Stimulated activated CD4-positive, alpha-beta T cell treated with anti-CD3 and anti-CD28 coated beads, Interleukin-4, amount 100 ng/mL, for 24 hours (primary cell): ENCODE results near the gene PADI4.

Experiments used
- DNase-seq: peaks from one replicate; pipeline ENCODE4 v3.0.0-alpha.2; 2020

The PADI4 gene

DNA sequence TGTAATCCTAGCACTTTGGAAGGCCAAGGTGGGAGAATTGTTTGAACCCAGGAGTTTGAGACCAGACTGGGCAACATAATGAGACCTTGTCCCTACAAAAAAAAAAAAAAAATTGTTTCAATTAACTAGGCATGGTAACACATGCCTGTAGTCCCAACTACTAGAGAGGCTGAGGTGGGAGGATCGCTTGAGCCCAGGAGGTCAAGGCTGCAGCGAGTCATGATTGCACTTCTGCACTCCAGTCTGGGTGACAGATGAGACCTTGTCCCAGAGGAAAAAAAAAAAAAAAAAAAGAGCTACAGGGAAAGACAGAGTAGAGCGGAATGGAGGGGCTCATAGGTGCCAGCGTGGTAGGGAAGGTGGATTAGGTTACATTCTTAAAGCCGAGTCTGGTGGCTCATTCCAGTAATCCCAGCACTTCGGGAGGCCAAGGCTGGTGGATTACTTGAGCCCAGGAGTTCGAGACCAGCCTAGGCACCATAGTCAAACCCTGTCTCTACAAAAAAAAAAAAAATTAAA, 43.0 kb downstream of the PADI4 start:
- no peak for DNase-seq

- DNase-seq = no peak
These were observed 43.8 kb downstream of the PADI4 start for GRCh38 chr1:17351598-17352324.

GRCh38 chr1:17352419-17352909, 44.5 kb downstream of the PADI4 start:
- no peak for DNase-seq

DNA sequence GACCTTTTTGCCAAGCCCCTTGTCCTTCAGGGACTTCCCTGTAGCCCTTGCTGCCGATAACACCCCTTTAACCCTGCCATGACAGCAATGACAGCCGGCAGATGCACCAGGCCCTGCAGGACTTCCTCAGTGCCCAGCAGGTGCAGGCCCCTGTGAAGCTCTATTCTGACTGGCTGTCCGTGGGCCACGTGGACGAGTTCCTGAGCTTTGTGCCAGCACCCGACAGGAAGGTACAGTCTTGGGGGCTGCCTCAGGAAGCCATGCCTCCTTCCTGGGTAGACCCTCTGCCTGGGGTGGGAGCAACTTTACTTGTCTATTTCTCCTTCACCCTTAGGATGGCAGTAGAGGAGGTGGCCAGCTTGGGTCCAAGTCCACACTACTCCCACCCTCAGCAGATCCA, 47.9 kb downstream of the PADI4 start:
- DNase-seq = no peak

DNA sequence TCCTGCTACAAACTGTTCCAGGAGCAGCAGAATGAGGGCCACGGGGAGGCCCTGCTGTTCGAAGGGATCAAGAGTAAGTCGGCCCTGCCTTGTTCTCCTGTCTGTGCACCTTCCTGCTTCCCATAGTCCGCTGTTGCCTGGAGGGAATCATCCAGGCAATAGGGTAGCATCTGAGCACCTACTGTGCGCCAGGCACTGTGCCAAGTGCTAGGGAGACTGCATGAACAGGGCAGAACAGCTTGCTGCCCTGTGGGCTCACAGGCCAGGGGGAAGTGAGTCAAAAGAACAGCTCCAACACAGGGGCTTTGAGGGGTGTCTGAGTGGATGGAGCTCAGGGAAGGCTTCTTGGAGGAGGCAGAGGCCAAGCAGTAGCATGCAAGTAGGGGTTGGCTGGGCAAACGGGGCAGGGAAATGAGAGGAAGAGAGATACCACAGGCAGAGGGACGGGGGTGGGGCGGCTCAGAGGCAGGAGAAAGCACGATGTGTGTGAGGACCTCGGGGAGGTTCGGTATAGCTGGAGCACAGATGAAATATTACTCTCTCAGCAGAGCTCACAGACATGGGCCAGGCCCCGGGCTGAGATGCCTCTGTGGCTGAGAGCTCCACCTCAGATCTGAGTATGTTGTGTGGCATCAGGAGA, 48.5 kb downstream of the PADI4 start:
- no peak for DNase-seq

DNA sequence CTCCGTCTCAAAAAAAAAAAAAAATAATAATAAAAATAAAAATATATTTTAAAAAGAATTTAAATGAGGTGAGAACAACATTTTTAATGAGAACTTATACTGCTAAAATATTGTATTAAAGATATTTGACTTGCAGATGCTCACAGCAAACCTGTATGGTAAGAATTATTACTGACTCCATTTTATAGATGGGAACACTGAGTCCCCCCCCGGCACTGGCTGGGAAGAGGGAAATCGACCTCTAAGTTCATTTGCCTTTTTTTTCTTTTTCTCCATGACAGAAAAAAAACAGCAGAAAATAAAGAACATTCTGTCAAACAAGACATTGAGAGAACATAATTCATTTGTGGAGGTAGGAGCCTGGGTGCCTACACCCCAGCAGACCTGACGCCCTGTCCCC, 50.6 kb downstream of the PADI4 start:
- DNase-seq = no peak

GRCh38 chr1:17359031-17359430, 51.0 kb downstream of the PADI4 start:
- no peak for DNase-seq

DNA sequence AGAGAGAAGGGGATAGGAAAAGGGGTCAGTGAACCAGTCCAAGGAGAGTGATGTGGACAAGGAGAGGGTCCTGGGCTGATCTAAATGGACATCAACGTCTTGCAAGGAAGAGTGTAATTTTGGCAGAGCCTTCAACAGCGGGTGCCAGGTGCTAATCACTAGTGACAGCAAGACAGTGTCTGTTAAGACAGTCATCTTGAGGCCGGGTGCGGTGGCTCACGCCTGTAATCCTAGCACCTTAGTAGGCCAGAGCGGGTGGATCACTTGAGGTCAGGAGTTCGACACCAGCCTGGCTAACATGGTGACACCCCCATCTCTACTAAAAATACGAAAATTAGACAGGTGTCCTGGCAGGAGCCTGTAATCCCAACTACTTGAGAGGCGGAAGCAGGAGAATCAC, 51.8 kb downstream of the PADI4 start:
- DNase-seq = no peak

GRCh38 chr1:17360272-17360956, 52.4 kb downstream of the PADI4 start:
- DNase-seq = no peak

GRCh38 chr1:17361687-17362086, 53.7 kb downstream of the PADI4 start:
- DNase-seq = no peak

DNA sequence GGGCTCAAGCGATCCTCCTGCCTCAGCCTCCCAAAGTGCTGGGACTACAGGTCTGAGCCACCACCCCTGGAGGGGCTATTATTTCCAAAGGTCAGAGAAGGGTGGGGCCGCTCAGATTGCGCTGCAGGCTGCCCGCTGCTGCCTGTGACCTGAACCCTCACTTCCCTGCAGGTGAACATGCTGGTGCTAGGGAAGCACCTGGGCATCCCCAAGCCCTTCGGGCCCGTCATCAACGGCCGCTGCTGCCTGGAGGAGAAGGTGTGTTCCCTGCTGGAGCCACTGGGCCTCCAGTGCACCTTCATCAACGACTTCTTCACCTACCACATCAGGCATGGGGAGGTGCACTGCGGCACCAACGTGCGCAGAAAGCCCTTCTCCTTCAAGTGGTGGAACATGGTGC, 55.4 kb downstream of the PADI4 start:
- DNase-seq = no peak

- no peak for DNase-seq
These were observed 55.8 kb downstream of the PADI4 start for GRCh38 chr1:17363771-17364170.

GRCh38 chr1:17365293-17365692, 57.3 kb downstream of the PADI4 start:
- DNase-seq = no peak

DNA sequence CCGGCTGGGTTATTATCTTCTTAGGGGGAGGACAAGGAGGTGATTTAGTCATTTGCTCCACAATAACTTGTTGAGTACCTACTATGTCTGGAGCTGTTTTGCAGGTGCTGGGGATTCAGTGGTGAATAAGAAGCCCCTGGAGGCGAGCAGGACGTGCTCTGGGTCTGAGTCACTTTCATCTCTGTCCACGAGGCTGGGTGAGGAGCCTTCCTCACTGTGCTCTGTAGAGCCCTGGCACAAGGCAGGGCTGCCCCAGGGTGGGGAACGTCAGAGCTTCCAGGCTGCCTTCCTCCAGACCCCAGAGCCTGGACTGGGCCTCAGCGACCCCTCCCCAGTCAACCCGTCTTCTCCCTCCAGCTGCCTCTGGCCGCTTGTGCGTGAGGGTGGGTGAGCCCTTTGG, 61.5 kb downstream of the PADI4 start:
- DNase-seq = no peak

DNA sequence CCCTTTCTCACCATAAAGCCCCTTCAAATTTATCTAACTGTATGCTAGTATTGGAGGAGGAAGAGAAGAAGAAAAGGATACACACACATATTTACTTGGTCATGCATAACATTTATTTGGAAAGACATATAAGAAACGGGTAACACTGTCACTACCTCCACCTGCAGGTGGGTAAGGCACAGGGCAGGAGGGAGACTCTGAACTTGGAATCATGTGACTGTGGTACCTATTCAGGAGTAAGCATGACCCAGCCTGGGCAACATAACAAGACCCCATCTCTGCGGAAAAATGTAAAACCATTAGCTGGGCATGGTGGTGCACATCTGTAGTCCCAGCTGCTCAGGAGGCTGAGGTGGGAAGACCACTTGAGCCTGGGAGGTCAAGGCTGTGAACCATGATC, 62.6 kb downstream of the PADI4 start:
- no peak for DNase-seq

DNA sequence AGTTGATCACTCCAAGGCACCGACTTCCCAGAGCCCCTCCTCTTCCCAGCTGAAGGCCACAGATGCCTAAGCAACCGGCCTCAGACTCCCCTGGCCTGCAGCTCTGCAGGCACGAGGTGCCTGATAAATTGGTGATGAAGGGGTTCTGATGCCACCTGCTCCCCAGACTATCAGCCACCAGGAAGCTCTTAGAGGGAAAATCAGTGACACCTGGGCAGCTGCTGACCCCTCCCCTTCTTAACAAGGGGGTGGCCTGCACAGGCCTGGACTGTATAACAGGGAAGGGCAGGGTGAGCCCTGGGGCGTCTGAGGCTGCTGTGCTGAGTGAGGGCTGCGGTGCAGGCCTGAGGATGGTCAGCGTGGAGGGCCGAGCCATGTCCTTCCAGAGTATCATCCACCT, 63.9 kb downstream of the PADI4 start, which contains the start of gene PADI6:
Gene PADI6 (plus strand): TSS at position 301 of the 400 bp plus-strand sequence. CDS start 50 bp downstream, at position 351.
- DNase-seq = no peak

- no peak for DNase-seq
These were observed 65.0 kb downstream of the PADI4 start for GRCh38 chr1:17372955-17373354.

- DNase-seq = no peak
These were observed 67.7 kb downstream of the PADI4 start for GRCh38 chr1:17375651-17376050.

DNA sequence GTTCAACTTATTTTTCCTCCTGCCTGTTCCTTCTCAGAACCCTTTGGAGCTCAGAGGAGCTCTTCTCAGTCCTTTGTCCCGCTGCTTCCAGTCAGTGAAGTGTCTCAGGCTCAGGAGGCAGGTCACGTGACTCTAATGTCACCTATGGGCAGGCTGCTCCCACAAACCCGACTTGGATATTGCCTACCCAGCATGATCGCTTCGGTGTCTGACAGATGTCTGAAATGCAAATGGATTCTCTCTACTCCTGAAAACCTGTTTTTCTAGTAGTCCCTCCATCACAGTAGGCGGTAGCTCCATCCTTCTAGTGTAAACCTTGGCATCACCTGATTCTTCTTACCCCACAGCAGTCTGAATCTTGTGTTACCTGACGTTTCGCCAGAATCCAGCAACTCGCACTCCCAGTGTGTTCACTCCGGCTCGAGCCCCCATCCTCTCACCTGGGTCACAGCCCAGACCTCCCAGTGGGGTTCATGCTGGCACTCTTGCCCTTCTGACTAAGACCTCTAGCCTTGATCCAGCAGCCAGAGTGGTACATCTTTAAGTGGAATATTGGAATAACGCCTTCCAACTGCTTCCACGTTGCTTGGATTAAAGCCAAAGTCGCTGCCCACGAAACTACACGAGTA, 69.4 kb downstream of the PADI4 start:
- DNase-seq = no peak

- DNase-seq = no peak
These were observed 73.2 kb downstream of the PADI4 start for GRCh38 chr1:17381161-17381560.

GRCh38 chr1:17392199-17392740, 84.3 kb downstream of the PADI4 start:
- no peak for DNase-seq

DNA sequence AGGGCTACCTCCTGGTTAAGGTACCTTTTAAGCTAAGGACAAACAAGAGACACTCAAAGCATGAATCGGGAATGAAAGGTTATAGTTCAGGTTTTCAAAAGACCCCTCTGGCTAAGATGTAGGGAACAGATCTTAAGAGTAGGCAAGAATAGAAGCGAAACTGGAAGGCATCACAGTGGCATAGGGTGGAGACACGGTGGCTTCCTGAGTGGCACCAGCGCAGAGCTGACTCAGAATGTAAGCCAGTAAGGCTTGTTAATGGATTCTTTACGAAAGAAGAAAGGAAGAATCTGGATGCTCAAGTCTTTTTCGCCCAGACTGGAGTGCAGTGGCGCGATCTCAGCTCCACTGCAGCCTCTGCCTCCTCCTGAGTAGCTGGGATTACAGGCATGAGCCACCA, 85.2 kb downstream of the PADI4 start:
- no peak for DNase-seq
